D721Med (cell line): ENCODE measurements around the gene ARFRP1.

ENCODE experiments used
- DNase-seq: peaks from one replicate; pipeline ENCODE4 v3.0.0; 2011; ENCODE audit warnings: low spot score; ENCODE audit not compliant: insufficient read length
- FAIRE-seq: peaks from 2 replicates; lab custom pipeline; 2011; peaks lifted over from hg19 to GRCh38; lab: Jason Lieb, UNC
- CTCF ChIP-seq: IDR thresholded peaks from 2 replicates; pipeline ENCODE4 v1.5.1; 2012; ENCODE audit warnings: mild to moderate bottlenecking, control low read depth; ENCODE audit not compliant: insufficient read depth; ENCODE audit errors: missing control alignments

ARFRP1 gene

GRCh38 chr20:63694584-63695423, 13.0 kb downstream of the ARFRP1 start:
- no peak for FAIRE-seq
- TF ChIP-seq CTCF = no peak
- DNase-seq = no peak

GRCh38 chr20:63693733-63694583, 13.8 kb downstream of the ARFRP1 start:
- DNase-seq = no peak
- no peak for FAIRE-seq
- TF ChIP-seq CTCF = no peak

- no peak for FAIRE-seq
- no peak for TF ChIP-seq CTCF
These were observed 14.6 kb downstream of the ARFRP1 start for GRCh38 chr20:63693083-63693732.

GRCh38 chr20:63692436-63693082, 15.2 kb downstream of the ARFRP1 start:
- no peak for TF ChIP-seq CTCF
- no peak for FAIRE-seq
- DNase-seq = no peak

More at GRCh38 chr20:63693083-63693732, 14.6 kb downstream of the ARFRP1 start:
- DNase-seq = no peak

GRCh38 chr20:63691711-63692435, 15.9 kb downstream of the ARFRP1 start:
- DNase-seq = no peak
- no peak for FAIRE-seq
- no peak for TF ChIP-seq CTCF
